ENCODE results near the gene FAM72C. TPM values are rescaled to one million over a fixed set of nuclear protein-coding genes. Genes with fewer than 3 reads are reported as not detected.
"Not testable (repeated sequence)": the region's sequence is repeated elsewhere in the genome, so short reads cannot be mapped to it uniquely, and the experiment has no call there.

FAM72C gene
- total RNA-seq, 1 experiment from 2014 or later = 8.4 TPM

DNA sequence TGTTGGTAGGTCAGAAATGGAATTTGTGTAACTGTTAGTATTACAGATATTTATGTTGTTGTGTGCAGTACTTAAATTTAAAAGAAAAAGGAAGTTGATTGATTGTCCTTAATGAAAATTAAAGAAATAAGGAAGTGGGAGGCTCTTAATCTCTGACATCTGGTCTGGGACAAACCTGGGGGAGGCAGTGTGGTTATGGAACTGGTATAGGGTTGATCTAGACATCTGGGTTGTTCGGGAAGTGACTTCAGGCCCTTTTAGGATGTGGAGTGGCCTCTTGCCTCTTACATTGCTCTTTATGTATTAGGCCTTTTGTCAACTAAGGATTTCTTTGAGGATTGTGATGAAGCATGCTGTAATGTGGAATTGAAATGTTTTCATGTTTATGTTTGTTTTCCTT lies 16.1 kb upstream of the FAM72C start:
- CTCF ChIA-PET; intact Hi-C loops (cut with micrococcal nuclease; ENCODE audit: unreplicated experiment); H3K27ac Mint-ChIP-seq (ENCODE audit: unreplicated experiment); H3K9me3 Mint-ChIP-seq (ENCODE audit: low read depth, unreplicated experiment); DNase-seq; H3K36me3 Mint-ChIP-seq (ENCODE audit: insufficient read depth, unreplicated experiment); BruUV-seq (replicated peaks); H3K27me3 Mint-ChIP-seq (ENCODE audit: unreplicated experiment); H3K4me3 Mint-ChIP-seq (ENCODE audit: low read depth, unreplicated experiment); H3K4me1 Mint-ChIP-seq (ENCODE audit: low read depth, unreplicated experiment): not testable (repeated sequence)

DNA sequence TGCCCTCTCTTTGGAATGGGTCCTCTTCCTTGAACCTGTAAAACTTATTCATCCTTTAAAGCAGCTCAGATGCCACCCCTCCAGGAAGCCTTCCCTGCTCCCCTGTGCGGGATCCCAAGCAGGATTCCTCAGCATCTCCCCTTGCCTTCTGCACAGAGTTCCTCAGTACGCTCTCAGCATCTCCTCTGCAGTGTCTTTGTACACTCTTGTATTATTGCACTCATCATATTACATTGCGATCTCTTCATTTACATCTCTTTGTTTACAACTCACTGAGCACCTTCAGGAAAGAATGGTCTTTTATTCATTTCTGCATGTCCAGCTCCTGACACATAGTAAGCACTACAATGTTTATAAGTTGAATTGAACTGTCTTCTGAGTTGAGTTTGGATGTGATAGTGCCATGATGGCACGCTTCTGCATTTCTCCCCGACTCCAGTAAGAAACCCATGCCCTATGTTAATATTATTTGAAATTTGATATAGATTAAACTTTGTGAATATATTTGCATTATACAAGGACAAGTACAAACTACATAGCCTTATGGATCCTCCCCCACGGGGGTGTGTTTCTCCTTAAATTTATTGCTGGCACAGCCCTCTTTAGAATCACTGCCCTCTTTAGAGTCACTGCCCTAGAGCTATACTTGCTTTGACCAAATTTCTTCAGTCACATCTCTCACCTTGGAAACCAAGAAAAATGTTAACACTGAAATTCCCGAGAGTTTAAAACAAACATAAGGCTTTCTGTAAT lies 13.1 kb upstream of the FAM72C start:
- DNase-seq; H3K27ac Mint-ChIP-seq (ENCODE audit: unreplicated experiment); H3K27me3 Mint-ChIP-seq (ENCODE audit: unreplicated experiment); H3K4me3 Mint-ChIP-seq (ENCODE audit: low read depth, unreplicated experiment); H3K9me3 Mint-ChIP-seq (ENCODE audit: low read depth, unreplicated experiment); CTCF ChIA-PET; H3K36me3 Mint-ChIP-seq (ENCODE audit: insufficient read depth, unreplicated experiment); H3K4me1 Mint-ChIP-seq (ENCODE audit: low read depth, unreplicated experiment); BruUV-seq (replicated peaks); intact Hi-C loops (cut with micrococcal nuclease; ENCODE audit: unreplicated experiment): not testable (repeated sequence)

DNA sequence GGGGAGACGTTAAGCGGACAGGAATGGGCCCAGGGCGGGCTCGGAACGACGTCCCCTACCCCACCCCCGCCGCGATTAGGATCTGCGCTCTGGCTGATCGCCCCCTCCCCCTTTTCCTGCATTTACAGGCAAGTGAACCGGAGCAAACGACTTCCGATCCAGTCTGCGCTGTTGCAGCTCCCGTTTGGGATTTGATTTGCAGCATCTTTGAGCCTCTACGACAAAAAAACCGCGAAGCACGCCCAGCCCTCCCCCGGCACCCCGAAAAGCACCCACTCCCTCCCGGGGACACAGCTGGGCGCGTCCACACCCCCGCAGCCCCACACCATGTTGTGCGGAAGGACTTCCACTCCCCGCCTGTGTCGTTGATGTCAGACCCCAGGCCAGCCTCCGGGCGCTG lies 2.6 kb upstream of the FAM72C start:
- BruUV-seq (replicated peaks); H3K9me3 Mint-ChIP-seq (ENCODE audit: low read depth, unreplicated experiment); intact Hi-C loops (cut with micrococcal nuclease; ENCODE audit: unreplicated experiment); H3K4me1 Mint-ChIP-seq (ENCODE audit: low read depth, unreplicated experiment); H3K27ac Mint-ChIP-seq (ENCODE audit: unreplicated experiment); CTCF ChIA-PET; H3K27me3 Mint-ChIP-seq (ENCODE audit: unreplicated experiment): not testable (repeated sequence)
- peaks cover 12% of the 10 kb centered on the region for H3K36me3 Mint-ChIP-seq (ENCODE audit: insufficient read depth, unreplicated experiment)
- peak; percentile 26 for DNase-seq
- peak overlapping the region; percentile 83 for H3K4me3 Mint-ChIP-seq (ENCODE audit: low read depth, unreplicated experiment)

DNA sequence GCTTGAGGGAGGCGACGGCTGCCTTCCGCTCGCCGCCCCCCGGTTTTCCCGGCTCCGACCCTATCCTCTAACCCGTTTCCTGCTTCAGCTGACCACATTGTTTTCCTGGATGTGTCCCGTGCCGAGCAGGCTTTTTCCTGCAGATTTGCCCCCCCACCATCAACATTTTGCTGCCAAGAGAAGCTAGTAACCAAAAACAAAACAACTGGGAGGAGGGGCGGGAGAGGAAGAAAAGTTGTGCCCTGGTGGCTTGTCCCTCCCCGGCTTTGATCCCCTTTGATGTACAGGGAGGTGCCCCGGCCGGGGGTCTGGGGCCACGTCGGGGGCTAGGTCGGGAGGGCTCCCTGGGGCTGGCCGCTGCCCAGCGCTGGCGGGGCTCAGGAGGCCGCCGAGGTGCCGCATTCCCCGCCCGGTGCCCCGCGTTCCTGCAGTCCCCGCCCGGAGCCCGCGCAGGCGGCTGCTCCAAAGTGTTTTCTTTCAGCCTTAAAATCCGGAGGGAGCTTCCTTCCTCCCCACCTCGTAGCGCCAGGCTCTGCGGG lies 2.2 kb upstream of the FAM72C start:
- BruUV-seq (replicated peaks); CTCF ChIA-PET; H3K9me3 Mint-ChIP-seq (ENCODE audit: low read depth, unreplicated experiment); H3K27me3 Mint-ChIP-seq (ENCODE audit: unreplicated experiment); H3K4me1 Mint-ChIP-seq (ENCODE audit: low read depth, unreplicated experiment); intact Hi-C loops (cut with micrococcal nuclease; ENCODE audit: unreplicated experiment): not testable (repeated sequence)
- DNase-seq = peak; percentile 25
- H3K36me3 Mint-ChIP-seq (ENCODE audit: insufficient read depth, unreplicated experiment) = peaks cover 12% of the 10 kb centered on the region
- peak overlapping the region; percentile 83 for H3K4me3 Mint-ChIP-seq (ENCODE audit: low read depth, unreplicated experiment)
- peak overlapping the region; percentile 87 for H3K27ac Mint-ChIP-seq (ENCODE audit: unreplicated experiment)

DNA sequence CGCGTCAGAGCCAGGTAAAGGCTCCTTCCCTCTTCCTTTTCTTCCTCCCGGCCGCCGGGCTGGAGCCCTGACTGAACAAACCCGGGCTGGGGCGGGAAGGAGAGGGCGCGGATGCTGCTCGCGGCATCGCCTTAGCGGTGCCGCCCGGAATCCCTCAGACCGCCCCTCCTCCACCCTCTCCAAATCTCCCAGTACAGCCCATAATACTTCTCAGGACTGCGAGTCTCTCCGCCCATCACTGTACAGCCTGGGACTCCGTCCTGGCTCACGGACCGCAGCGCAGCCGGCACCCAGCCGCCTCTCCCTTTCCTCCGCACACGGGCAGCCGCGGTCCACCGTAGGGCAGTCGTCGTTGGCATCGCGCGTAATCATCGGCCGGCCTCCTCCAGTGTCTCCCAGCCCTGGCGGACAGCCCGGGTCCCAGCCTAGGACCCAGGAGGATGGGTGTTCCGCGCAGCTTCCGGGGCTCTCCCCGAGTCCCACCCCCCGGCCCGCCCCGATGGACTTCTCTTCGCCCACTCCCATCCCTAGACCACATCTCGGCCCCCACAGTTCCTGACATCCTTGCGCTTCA lies 1.1 kb upstream of the FAM72C start:
- H3K9me3 Mint-ChIP-seq (ENCODE audit: low read depth, unreplicated experiment); H3K4me1 Mint-ChIP-seq (ENCODE audit: low read depth, unreplicated experiment); H3K27ac Mint-ChIP-seq (ENCODE audit: unreplicated experiment); H3K4me3 Mint-ChIP-seq (ENCODE audit: low read depth, unreplicated experiment); DNase-seq; intact Hi-C loops (cut with micrococcal nuclease; ENCODE audit: unreplicated experiment); CTCF ChIA-PET; H3K27me3 Mint-ChIP-seq (ENCODE audit: unreplicated experiment): not testable (repeated sequence)
- peaks cover 12% of the 10 kb centered on the region for H3K36me3 Mint-ChIP-seq (ENCODE audit: insufficient read depth, unreplicated experiment)
- BruUV-seq (replicated peaks) = TSS peak; percentile 57

DNA sequence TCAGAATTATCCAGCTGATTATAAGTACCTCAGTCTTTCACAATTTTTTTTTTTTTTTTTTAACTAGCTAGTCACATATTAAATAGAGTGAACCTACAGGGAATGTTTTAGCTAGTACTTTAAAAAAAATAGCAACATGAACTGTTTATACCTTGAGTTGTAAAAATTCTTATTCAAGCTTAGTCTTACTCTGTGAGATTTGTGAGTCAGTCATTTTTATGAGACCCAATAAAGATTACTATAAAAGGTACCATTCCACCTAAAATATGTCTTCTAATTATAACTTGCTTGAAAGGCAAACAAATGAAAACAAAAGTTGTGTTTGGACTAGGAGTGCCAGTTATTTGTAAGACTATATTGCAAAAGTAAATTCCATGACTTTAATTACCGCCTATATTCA lies 5.9 kb downstream of the FAM72C start:
- intact Hi-C loops (cut with micrococcal nuclease; ENCODE audit: unreplicated experiment); H3K4me3 Mint-ChIP-seq (ENCODE audit: low read depth, unreplicated experiment); CTCF ChIA-PET; H3K4me1 Mint-ChIP-seq (ENCODE audit: low read depth, unreplicated experiment); BruUV-seq (replicated peaks); H3K27ac Mint-ChIP-seq (ENCODE audit: unreplicated experiment); DNase-seq; H3K36me3 Mint-ChIP-seq (ENCODE audit: insufficient read depth, unreplicated experiment); H3K27me3 Mint-ChIP-seq (ENCODE audit: unreplicated experiment); H3K9me3 Mint-ChIP-seq (ENCODE audit: low read depth, unreplicated experiment): not testable (repeated sequence)

DNA sequence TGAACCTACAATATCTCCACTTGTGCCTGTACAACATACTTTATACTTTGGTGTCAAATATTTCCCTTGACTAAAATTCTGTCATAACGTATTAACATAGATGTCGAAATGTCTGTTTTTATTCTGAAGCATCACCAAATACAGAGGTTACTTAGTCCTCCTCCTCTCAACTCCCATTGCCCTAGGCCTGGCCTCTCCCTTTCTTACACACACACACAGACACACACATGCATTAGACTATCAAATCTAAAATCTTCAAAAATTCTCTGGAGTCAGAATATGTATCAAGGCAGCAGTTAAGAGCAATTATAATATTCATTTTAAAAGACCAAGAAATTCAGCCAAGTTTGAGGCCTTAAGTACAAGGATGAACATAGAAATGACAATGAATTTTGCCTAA lies 7.5 kb downstream of the FAM72C start:
- H3K36me3 Mint-ChIP-seq (ENCODE audit: insufficient read depth, unreplicated experiment); BruUV-seq (replicated peaks); H3K27ac Mint-ChIP-seq (ENCODE audit: unreplicated experiment); H3K4me3 Mint-ChIP-seq (ENCODE audit: low read depth, unreplicated experiment); DNase-seq; H3K4me1 Mint-ChIP-seq (ENCODE audit: low read depth, unreplicated experiment); H3K9me3 Mint-ChIP-seq (ENCODE audit: low read depth, unreplicated experiment); CTCF ChIA-PET; intact Hi-C loops (cut with micrococcal nuclease; ENCODE audit: unreplicated experiment); H3K27me3 Mint-ChIP-seq (ENCODE audit: unreplicated experiment): not testable (repeated sequence)

DNA sequence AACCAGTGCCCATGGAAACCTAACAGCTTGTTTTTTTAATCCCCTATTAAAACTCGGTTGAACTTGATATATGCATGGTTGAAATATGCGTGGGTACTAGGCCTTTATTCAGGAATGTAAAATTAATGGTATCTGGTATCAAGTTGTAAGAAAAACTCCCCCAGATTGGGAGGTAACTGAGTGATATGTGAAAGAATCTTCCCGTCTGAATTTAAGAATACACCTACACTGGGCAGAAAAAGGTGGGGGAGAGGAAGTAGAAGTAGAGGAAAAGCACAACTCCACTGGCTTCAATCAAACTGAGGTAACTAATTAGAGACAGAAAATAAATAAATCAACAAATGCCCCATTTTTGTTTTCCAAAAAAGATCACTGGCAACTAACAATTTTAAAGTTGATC lies 15.9 kb downstream of the FAM72C start:
- BruUV-seq (replicated peaks) = not testable (repeated sequence)

DNA sequence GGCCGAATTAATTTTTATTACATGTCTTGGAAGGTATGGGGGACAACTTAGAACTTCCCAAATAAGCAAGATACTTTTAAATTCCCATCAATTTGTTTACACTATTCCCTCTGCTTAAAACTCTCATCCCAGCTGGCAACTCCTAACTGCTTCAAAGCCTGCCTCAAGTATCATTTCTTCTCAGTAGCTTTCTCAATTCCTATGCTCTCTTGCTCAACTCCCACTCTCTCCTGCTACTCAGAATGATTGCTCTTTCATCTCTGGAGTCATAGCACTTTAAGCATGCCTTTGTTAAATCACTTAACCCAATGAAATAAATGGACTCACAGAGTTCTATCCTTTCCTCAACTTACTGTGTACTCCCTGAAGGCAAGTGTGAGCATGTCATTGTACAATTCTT lies 18.9 kb downstream of the FAM72C start:
- DNase-seq; H3K9me3 Mint-ChIP-seq (ENCODE audit: low read depth, unreplicated experiment); H3K27me3 Mint-ChIP-seq (ENCODE audit: unreplicated experiment); H3K4me1 Mint-ChIP-seq (ENCODE audit: low read depth, unreplicated experiment); CTCF ChIA-PET; intact Hi-C loops (cut with micrococcal nuclease; ENCODE audit: unreplicated experiment); BruUV-seq (replicated peaks); H3K36me3 Mint-ChIP-seq (ENCODE audit: insufficient read depth, unreplicated experiment); H3K27ac Mint-ChIP-seq (ENCODE audit: unreplicated experiment); H3K4me3 Mint-ChIP-seq (ENCODE audit: low read depth, unreplicated experiment): not testable (repeated sequence)

More for the DNA sequence above, 15.9 kb downstream of the FAM72C start:
- DNase-seq; H3K4me1 Mint-ChIP-seq (ENCODE audit: low read depth, unreplicated experiment); intact Hi-C loops (cut with micrococcal nuclease; ENCODE audit: unreplicated experiment); CTCF ChIA-PET; H3K36me3 Mint-ChIP-seq (ENCODE audit: insufficient read depth, unreplicated experiment); H3K4me3 Mint-ChIP-seq (ENCODE audit: low read depth, unreplicated experiment); H3K27me3 Mint-ChIP-seq (ENCODE audit: unreplicated experiment); H3K9me3 Mint-ChIP-seq (ENCODE audit: low read depth, unreplicated experiment); H3K27ac Mint-ChIP-seq (ENCODE audit: unreplicated experiment): not testable (repeated sequence)
